PFSK-1 (cell line): ENCODE results near the gene SNX9.

ENCODE experiments used
- FOXP2 ChIP-seq: optimal IDR thresholded peaks from 2 replicates; pipeline ENCODE3; 2011; ENCODE audit warnings: borderline replicate concordance, control low read depth, inconsistent platforms; ENCODE audit not compliant: insufficient read depth; ENCODE audit errors: extremely low read length, extremely low read depth
- POLR2AphosphoS5 ChIP-seq: IDR thresholded peaks from 2 replicates; pipeline ENCODE4 v1.6.1; 2012; ENCODE audit warnings: low read depth, mild to moderate bottlenecking, control low read depth, low read length, moderate library complexity
- REST ChIP-seq, 2 experiments: IDR thresholded peaks; 2 replicates each; pipeline versions ENCODE4 v1.6.1 to v1.8.0; 2011 to 2012; ENCODE audit warnings: low read depth in 2 of 2, low read length in 2 of 2, control low read depth in 1 of 2, inconsistent platforms in 1 of 2, mild to moderate bottlenecking in 1 of 2, moderate library complexity in 1 of 2; ENCODE audit not compliant: insufficient read depth in 1 of 2
- SIN3A ChIP-seq: IDR thresholded peaks from 2 replicates; pipeline ENCODE4 v1.6.1; 2012; ENCODE audit warnings: mild to moderate bottlenecking, low read length, moderate library complexity, borderline replicate concordance; ENCODE audit not compliant: insufficient read depth
- TAF1 ChIP-seq: IDR thresholded peaks from 2 replicates; pipeline ENCODE4 v1.6.1; 2012; ENCODE audit warnings: low read length, control low read depth, borderline replicate concordance; ENCODE audit not compliant: insufficient read depth

SNX9 gene

GRCh38 chr6:157912326-157912725 is 89.3 kb downstream of the SNX9 start:
- no peak for TF ChIP-seq POLR2AphosphoS5
- TF ChIP-seq REST (IDR thresholded peaks at IDR 0.05; ENCODE audit: insufficient read depth in 1 of 2, low read depth in 2 of 2, low read length in 2 of 2) = no peak
- no peak for TF ChIP-seq SIN3A
- TF ChIP-seq TAF1 = no peak
- TF ChIP-seq FOXP2 = no peak

- no peak for TF ChIP-seq TAF1
- TF ChIP-seq SIN3A = no peak
- TF ChIP-seq REST (IDR thresholded peaks at IDR 0.05; ENCODE audit: insufficient read depth in 1 of 2, low read depth in 2 of 2, low read length in 2 of 2) = no peak
Observed at GRCh38 chr6:157921685-157922367, 98.8 kb downstream of the SNX9 start.

GRCh38 chr6:157925771-157926170 is 102.7 kb downstream of the SNX9 start:
- TF ChIP-seq FOXP2 = no peak
- TF ChIP-seq SIN3A = no peak
- no peak for TF ChIP-seq TAF1
- no peak for TF ChIP-seq POLR2AphosphoS5
- TF ChIP-seq REST (IDR thresholded peaks at IDR 0.05; ENCODE audit: insufficient read depth in 1 of 2, low read depth in 2 of 2, low read length in 2 of 2) = no peak

GRCh38 chr6:157927011-157927410 is 104.0 kb downstream of the SNX9 start:
- TF ChIP-seq REST (IDR thresholded peaks at IDR 0.05; ENCODE audit: insufficient read depth in 1 of 2, low read depth in 2 of 2, low read length in 2 of 2) (no peak), TAF1 (no peak), POLR2AphosphoS5 (no peak), FOXP2 (no peak), SIN3A (no peak)

- TF ChIP-seq FOXP2 (no peak), REST (IDR thresholded peaks at IDR 0.05; ENCODE audit: insufficient read depth in 1 of 2, low read depth in 2 of 2, low read length in 2 of 2) (no peak), POLR2AphosphoS5 (no peak), SIN3A (no peak), TAF1 (no peak)
Observed at GRCh38 chr6:157928428-157928827, 105.4 kb downstream of the SNX9 start.
